HG02970 (cell line): ENCODE measurements around the gene RNF175.

ENCODE experiments used
- ATAC-seq: cut with Tn5 transposase; IDR thresholded peaks from one replicate; pipeline ENCODE4 v1.9.1; 2021; ENCODE audit warnings: mild to moderate bottlenecking, moderate library complexity, moderate number of reproducible peaks; ENCODE audit not compliant: unreplicated experiment, low FRiP score

The RNF175 gene

DNA sequence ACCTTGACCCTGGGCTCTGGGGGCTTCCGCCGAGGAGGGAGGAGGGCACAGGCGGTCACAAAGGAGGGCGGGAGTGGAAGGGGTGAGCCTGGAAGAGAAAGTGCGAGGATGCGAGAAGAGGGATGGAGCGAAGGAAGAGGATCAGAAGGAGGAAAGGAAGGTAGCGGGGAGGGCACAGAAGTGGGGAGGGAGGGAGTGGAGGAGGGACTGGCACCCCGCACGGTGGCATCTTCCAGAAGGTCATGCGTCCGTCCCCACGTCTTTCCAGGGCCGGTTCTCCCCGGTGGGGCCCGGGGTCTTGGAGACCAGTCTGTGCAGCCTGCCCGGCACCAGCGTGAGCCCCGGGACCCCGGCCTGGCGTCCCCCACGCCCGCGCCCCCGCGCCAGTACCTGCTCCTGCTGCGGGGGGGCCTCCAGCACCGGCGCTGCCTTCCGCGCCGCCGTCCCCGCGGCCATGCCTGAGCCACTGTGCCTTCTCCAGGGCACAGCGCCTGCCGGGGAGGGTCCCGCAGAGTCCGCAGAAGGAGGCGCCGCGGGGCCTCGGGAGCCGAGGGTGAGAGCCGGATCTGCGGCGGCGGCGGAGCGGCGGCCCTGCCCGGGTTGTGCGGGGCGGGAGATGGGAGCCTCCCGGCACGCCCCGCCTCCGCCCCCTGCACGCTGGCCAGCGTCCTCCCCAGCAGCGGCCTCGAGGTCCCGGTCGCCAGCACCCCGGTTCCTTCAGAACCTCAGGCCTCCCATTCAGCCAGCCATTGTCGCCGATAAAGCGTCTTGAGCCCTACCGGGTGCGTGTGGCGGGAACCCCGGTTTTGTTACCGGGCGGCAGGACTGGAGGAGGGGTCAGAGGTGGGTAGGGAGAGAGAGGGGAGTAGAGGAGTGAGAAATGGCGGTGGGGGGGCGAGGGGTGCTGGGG is at the start of gene RNF175:
Gene RNF175 (minus strand): TSS at position 618 of the 910 bp plus-strand sequence. CDS start 162 bp downstream, at position 456.
- ATAC-seq = no peak

DNA sequence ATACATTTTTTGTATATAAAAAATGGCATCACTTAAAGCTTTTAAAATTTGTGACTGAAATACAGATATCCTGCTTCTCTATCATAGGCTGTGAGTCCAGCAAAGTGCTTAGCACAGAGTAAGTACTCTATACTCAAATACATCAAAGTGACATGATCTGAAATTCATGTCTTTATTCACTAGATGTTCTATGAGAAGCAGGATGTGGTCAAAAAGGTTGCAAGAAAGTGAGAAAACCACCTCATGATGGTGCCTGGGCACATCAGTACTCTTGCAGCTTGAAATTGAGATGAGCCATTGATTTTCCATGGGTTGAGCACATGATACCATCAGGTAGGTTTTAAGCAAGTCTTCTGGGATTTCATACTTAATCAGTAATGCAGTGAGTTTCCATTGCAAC is 49.5 kb upstream of the RNF175 start:
- no peak for ATAC-seq

DNA sequence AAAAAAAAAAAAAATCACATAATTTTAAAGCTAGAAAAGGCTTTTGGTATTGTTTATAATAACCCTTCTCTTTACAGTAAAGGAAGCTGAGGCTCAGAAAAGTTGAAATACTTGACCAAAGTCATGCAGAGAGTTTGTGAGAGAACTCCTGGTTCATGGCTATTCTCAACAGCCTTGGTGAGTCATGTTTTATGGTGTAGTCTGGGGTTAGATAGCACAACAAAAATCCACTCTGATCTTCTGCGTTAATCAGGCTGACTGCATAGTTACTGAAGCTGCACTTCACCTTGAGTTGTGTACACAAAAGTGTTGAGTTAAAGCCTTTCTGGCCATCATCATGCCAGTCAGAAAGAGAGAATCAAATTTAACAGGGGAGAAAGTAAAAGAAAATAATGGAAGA is 48.4 kb upstream of the RNF175 start:
- no peak for ATAC-seq

DNA sequence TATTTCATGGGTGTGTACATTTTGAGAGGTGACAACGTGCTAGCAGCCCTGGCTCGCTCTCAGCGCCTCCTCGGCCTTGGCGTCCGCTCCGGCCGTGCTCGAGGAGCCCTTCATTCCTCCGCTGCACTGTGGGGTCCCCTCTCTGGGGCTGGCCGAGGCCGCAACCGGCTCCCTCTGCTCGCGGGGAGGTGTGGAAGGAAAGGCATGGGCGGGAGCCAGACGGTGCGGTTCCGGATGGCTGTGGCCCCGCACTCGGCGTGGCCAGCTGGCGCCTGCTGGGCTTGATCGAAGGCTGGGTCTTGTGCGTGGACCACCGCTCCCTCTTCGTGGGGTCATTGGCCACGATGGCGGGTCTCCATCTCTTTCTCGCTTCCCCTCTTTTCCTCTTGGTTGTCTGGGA is 46.2 kb upstream of the RNF175 start:
- no peak for ATAC-seq

DNA sequence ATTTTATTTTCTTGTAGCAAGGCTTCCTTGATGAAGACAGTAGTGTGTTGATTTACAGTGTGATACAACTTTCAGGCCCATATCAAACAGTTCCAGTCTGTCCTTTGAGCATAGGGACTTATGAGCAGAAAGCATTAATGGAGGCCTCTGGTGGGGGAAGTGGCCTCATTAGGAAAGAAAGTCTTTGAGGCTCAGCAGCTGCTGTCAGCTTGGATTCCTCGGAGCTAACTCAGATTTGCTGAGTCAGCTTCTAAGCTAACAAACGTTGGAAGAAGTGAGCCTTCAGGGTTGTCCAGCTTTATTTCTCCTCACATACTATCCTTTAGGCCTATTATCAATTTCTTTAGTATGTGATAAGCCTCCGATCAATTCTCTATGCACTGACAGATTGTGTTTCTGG is 44.9 kb upstream of the RNF175 start:
- no peak for ATAC-seq

DNA sequence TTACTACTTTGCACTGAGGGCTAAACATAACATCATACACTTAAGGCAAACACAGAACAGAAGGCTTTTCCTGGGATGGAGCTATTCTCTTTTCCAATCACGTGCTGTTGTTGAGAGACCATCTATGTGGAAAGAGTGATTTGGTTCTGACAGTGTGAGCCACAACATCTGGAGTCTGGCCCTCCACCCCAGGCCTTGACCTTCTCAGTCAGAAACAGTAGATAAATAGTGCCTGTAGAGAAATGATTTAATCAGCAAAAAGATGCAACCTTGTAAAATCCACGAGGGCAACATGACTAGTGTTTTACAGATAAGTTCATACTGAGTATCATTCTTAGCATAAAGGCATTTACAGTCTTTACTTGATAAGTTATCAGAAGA is 39.9 kb upstream of the RNF175 start:
- no peak for ATAC-seq

DNA sequence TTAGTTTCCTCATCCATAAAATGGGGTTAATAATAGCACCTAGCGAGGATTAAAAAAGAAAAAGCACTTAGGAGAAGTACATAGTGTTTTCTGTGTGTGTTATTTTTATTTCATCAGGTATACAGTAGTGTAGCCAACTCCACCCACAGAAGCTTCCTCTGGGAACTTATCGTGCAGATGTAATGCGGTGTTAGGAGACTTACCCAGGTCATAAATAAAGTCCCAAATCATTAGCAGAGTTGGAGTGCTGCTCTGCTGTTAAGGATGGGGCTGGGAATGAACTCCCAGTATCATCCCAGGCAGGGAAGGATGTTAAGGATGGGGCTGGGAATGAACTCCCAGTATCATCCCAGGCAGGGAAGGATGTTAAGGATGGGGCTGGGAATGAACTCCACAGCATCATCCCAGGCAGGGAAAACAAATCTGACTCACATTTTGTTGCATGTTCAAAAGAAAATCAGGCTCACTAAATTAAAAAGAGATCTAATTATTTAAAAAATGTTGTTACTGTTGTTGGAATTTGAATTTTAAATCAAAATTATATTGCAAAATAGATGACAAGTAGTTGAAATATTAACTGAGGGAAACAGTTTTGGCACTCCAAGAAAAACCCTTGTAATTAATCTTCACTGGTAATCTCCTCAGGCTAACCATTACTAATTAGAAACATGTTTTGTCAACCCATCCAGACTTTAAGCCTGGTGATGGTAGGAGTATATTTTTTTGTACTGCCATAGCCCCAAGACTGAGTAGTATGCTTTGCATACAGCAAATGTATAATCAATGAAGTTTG is 39.3 kb upstream of the RNF175 start:
- ATAC-seq = no peak

DNA sequence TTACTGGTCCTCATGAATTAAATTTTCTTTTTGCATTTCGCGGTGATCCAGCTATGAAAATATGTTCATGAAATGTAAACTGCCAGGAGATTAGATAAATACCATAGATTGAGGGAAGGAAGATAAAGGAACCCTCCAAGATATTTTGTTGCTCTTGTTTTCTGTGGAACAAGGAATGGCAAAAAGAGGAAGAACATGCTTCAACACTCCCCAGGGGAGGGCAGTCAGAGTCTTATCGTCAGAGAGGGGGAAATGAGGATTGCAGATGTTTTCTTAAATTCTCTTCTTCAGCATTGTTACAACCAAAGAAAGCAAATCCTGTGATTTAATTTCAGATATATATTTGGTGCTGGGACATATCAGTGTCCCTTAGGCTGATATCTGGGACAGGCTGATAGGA is 38.6 kb upstream of the RNF175 start:
- ATAC-seq = no peak

DNA sequence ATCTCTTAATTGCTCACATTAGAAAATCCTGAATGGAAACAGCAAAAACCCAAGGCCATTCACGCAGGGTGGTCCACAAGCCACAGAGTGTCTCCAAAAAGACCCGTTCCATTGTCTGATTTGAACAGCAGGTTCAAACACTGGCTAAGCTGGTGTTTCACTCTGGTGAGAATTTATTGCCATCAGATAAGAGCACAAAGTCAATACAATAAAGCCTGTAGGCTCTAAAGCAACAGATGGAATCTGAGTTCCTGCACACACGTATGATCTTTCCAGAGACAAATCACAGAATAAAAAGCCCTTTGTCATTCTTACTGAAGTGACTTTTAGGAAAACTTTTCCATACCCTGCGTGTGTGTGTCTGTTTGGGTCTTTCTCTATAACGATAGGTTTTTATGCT is 34.2 kb upstream of the RNF175 start:
- ATAC-seq = no peak

DNA sequence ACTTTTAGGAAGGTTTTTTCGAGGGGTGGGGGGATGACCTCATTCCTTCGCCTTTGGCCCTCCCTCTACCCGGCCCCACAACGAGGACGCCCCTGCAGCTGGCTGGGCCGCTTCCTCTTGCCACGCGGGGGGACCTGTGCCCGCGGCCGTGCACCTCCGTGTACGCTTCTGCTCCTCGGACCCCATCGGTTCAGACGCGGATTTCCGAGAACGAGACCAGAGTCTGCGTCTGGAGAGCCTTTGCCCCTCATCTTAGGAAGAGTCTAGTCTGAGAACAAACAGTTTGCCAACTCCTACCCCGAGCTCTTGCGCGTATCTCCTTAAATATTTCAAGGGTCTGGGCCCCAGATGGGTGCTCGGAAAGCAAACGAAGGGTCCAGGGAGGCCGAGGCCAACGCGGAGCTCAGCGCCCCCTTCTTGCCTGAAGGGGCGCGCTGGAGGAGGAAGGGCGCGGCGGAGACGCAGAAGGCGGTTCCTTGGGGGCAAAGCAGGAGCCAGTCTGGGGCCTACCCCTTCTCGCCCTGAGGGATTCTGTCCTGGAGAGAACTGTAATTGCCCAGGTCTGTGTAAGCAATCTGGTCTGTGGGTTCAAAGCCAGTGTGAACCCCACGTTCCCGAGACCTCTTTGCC is 32.9 kb upstream of the RNF175 start:
- ATAC-seq = no peak

DNA sequence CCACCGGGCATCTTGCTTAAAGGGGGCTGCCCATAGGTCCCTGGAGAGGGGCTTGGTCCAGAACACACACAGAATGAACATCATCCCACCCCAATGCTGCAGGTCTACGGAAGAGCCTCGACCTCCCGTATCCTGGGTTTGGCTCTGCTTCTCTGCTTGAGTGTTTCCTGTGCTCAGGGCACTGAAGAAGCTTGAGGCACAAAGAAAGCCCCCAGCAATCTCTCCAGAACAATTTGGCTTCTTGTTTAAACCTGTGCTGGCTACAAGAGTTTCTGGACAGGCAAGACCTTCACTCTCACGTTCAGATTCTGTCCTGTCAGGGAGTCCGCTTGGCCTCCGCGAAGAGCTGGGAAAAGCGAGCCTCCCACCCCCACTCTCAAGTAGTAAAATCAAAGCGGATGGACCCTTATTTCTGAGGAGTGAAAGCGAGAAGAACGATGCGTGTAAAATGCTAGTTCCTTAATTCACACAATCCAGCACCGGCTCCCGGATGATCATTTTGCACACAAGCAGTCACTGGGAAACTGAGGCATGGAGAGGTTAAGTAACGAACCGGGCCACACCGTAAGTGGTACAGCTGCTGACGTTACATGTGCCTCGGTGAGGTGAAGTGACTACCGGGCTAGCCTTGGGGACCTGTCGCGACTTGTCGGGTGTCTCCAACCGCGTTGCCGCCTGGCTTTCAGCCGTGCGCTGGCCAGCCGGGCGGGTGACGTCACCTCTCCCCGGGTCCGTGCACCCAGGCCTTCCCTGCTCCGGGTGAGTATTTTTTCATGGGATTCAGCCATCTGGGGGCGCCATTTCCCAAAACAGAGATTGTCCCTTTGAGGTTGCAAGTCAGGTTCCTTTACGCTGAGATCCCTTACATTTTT is 32.2 kb upstream of the RNF175 start:
- no peak for ATAC-seq

DNA sequence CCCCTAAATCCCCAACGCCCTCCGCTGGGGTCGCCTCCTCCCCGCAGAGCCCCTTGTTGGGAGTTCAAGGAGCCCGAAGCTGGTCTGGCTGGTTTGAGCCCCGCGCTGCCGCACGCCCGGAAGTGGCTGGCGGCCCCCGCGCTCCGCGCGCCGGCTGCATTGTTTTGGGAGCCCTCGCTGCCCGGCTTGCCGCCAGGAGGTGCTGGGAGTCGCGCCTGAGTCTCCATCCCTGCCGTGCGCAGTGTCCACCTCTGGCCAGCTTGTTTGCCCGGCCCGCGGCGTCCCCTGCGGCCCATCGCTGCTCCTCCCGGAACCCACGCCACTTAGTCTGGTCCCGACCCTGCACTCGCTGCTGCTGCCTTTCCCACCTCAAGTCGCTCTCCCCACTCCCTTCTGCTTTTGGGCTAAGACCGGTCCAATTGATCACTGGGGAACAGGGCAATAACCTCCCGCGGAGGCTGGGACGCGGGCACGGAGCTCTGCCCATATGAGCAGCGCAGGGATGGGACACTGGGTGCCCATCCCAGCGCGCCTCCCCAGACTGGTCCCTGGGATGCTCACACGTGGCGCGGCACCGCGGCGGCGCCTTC is 31.2 kb upstream of the RNF175 start:
- no peak for ATAC-seq

DNA sequence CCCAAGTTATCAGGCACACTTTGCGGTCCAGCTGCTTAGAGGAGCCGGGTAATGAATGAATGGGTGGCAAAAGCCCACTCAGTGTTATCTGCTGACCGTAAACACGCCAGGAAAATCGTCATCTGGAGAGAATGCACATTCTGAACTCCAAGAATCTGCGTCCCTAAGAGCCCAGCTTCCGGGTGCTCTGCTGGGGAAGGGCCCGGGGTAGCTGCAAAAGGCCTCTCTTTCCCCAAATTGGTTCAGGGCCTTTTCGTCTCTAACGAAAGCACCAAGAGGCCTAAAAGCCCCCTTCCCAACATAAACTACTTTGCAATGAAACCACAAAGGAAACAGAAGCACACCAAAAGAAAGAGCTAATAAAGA is 30.7 kb upstream of the RNF175 start:
- ATAC-seq = no peak

DNA sequence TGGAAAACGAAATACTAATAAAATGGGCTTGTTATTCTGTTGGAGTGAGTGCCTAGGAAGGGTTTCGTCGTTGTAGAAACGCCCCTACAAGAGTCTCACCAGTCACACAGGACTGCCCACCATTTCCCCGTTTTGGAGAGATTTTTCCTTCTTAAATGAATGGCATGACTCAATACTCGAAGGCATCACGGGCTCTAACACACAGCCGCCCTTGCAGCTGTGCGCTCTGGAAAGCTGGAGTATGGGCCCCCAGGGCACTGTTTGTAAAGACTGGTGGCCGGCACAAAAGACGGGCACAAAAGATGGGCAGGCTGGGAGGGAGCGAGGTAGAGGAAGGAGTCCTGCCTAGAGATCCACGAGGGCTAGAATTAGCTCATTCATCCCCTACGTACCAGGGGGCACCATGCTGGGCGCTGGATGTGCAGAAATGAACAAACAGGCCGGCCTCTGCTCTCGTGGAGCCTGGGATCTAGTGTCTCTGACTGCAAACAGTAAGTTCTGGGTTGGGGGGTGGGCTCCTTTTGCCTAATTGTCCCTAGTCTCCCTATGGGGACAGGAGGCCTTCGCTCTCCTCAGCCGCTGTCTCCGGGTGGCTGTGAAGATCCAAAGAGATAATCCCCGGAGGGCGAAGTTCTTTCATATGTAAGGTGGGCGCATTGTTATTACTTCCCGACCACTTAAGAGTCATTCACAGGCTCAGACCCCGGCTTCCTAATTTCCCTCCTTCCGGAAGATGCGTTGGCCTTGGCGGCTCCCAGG is 30.1 kb upstream of the RNF175 start:
- ATAC-seq = no peak

DNA sequence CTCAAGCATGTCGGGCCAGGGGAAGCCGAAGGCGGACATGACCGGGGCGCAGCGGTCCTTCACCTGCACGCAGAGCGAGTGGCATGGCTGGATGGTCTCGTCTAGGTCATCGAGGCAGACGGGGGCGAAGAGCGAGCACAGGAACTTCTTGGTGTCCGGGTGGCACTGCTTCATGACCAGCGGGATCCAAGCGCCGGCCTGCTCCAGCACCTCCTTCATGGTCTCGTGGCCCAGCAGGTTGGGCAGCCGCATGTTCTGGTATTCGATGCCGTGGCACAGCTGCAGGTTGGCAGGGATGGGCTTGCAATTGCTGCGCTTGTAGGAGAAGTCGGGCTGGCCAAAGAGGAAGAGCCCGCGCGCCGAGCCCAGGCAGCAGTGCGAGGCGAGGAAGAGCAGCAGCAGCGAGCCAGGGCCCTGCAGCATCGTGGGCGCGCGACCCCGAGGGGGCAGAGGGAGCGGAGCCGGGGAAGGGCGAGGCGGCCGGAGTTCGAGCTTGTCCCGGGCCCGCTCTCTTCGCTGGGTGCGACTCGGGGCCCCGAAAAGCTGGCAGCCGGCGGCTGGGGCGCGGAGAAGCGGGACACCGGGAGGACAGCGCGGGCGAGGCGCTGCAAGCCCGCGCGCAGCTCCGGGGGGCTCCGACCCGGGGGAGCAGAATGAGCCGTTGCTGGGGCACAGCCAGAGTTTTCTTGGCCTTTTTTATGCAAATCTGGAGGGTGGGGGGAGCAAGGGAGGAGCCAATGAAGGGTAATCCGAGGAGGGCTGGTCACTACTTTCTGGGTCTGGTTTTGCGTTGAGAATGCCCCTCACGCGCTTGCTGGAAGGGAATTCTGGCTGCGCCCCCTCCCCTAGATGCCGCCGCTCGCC is 28.8 kb upstream of the RNF175 start, which contains the start of gene SFRP2:
Gene SFRP2 (minus strand): TSS at position 671 of the 864 bp plus-strand sequence. CDS start 248 bp downstream, at position 423.
- no peak for ATAC-seq

DNA sequence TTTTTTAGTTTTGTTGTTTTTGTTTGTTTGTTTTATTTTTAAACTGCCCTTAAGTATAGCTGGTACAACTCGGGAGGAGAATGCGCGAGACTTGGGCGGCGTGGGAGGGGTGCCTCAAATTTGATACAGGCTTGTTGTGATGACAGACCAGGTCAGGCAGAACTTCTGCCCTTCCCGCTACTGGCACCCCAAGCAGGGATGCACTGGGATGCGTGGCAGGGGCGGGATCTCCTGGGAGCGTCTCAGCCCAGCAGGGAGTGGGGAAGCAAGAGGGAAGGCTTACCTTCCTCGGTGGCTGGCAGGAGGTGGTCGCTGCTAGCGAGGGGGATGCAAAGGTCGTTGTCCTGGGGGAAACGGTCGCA is 28.2 kb upstream of the RNF175 start:
- ATAC-seq = no peak

DNA sequence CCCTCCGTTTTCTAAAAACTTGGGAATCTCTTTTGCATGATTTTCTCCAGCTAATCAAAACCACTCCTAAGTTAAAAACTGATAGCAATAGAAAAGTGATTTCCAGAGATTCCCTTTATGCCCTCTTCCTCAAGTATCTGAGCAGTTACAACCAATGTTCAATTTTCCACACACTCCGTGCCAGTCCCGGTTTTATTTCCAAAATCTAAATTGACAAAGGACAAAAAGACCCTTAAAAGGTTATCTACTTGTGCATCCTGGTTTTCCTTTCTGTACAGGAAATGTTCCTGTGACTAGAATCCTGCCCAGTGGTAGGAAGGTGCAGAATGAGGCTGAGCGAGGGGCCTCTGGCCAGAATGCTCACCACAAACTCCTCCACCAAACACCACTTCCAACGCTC is 27.8 kb upstream of the RNF175 start:
- no peak for ATAC-seq

DNA sequence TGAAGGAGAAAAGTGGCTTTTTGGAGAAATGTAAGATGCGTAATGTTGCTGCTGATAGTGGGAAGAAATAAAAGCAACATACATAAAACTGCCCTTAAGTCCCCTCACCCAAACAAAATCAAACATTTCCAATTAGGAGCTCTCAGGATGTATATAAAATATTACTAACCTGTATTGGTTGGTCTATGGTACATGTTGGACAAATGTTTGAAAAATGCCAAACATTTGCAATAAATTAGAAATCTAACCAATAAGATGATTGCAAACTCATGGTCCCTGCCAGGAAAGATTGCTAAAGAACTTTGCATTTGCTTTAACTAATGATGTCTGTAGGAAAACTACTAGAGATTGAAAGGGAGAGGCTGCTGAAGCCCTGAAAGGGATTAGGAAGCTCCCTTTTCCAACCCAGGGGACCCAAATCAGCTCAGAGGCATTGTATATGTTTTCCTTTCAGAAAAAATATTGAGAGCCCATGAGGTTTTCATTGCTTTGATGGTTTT is 27.3 kb upstream of the RNF175 start:
- no peak for ATAC-seq
